GM23338 (cell line): ENCODE data around the gene AQP1. TPM values are rescaled to one million over a fixed set of nuclear protein-coding genes. Genes with fewer than 3 reads are reported as not detected.

Source experiments
- ATAC-seq: fragments of 200-7000 bp; cut with Tn5 transposase; 3 replicates; pipeline ENCODE4 v1.9.1; 2020
- DNase-seq: peaks from one replicate; pipeline ENCODE4 v3.0.0-alpha.2; 2015; ENCODE audit warnings: low spot score
- H2AFZ ChIP-seq: fragments of 200-600 bp; sonication (generic); 2 replicates; pipeline ENCODE4 v1.8.0; 2016; ENCODE audit warnings: antibody characterized with exemption, mild to moderate bottlenecking, moderate library complexity
- H3F3A ChIP-seq: fragments of 200-600 bp; sonication (generic); replicated peaks from 2 replicates; pipeline ENCODE4 v1.8.0; 2017; ENCODE audit warnings: antibody characterized with exemption, mixed run types, low read depth
- H3K27ac ChIP-seq: fragments of 200-600 bp; sonication (generic); 2 replicates; pipeline ENCODE4 v1.6.1; 2016; ENCODE audit warnings: low read depth
- H3K27me3 ChIP-seq: fragments of 200-600 bp; sonication (generic); 2 replicates; pipeline ENCODE4 v1.8.0; 2016; ENCODE audit warnings: mild to moderate bottlenecking, mixed run types, moderate library complexity; ENCODE audit not compliant: insufficient read depth
- H3K36me3 ChIP-seq: fragments of 200-600 bp; sonication (generic); 2 replicates; pipeline ENCODE4 v1.8.0; 2016; ENCODE audit warnings: mild to moderate bottlenecking; ENCODE audit not compliant: insufficient read depth
- H3K4me1 ChIP-seq: fragments of 200-600 bp; sonication (generic); 2 replicates; pipeline ENCODE4 v1.8.0; 2016; ENCODE audit warnings: mild to moderate bottlenecking, moderate library complexity; ENCODE audit not compliant: insufficient read depth
- H3K4me2 ChIP-seq: fragments of 200-600 bp; sonication (generic); 2 replicates; pipeline ENCODE4 v1.7.1; 2017; ENCODE audit warnings: mixed run types
- H3K4me3 ChIP-seq: fragments of 200-600 bp; sonication (generic); 2 replicates; pipeline ENCODE4 v1.6.1; 2016; ENCODE audit warnings: mixed run types
- H3K79me2 ChIP-seq: fragments of 200-600 bp; sonication (generic); replicated peaks from 2 replicates; pipeline ENCODE4 v1.8.0; 2017; ENCODE audit warnings: mild to moderate bottlenecking; ENCODE audit not compliant: insufficient read depth
- H3K9me2 ChIP-seq: fragments of 200-600 bp; sonication (generic); 2 replicates; pipeline ENCODE4 v1.8.0; 2017; ENCODE audit not compliant: insufficient read depth
- H4K20me1 ChIP-seq: fragments of 200-600 bp; sonication (generic); replicated peaks from 2 replicates; pipeline ENCODE4 v1.8.0; 2017; ENCODE audit warnings: mild to moderate bottlenecking; ENCODE audit not compliant: insufficient read depth
- H3K27ac Mint-ChIP-seq: 2 replicates; pipeline ENCODE4 v1.8.0; 2020; ENCODE audit warnings: inconsistent platforms, mild to moderate bottlenecking, moderate library complexity, mixed read lengths
- H3K27me3 Mint-ChIP-seq: 3 replicates; pipeline ENCODE4 v1.8.0; 2022; ENCODE audit warnings: low read depth, mild to moderate bottlenecking, moderate library complexity, mixed read lengths, inconsistent platforms; ENCODE audit not compliant: insufficient read depth, poor library complexity
- H3K36me3 Mint-ChIP-seq: 3 replicates; pipeline ENCODE4 v1.8.0; 2021; ENCODE audit warnings: low read depth, mild to moderate bottlenecking, inconsistent platforms, moderate library complexity, mixed read lengths
- H3K4me1 Mint-ChIP-seq: 3 replicates; pipeline ENCODE4 v1.8.0; 2020; ENCODE audit warnings: mild to moderate bottlenecking, inconsistent platforms, mixed read lengths
- H3K4me3 Mint-ChIP-seq: 3 replicates; pipeline ENCODE4 v1.8.0; 2021; ENCODE audit warnings: moderate library complexity, mild to moderate bottlenecking, inconsistent platforms, mixed read lengths
- H3K9me3 Mint-ChIP-seq: 3 replicates; pipeline ENCODE4 v1.8.0; 2020; ENCODE audit warnings: moderate library complexity, mild to moderate bottlenecking, inconsistent platforms, mixed read lengths
- CREB1 ChIP-seq: fragments of 250-450 bp; sonication (Bioruptor Pico); IDR thresholded peaks from 2 replicates; pipeline ENCODE4 v1.5.0; 2020; ENCODE audit warnings: low read depth, mild to moderate bottlenecking, moderate library complexity
- CTCF ChIP-seq, 2 experiments: fragments of 200-600 bp in 1 of 2; sonication (generic) in 1 of 2; conservative IDR thresholded peaks; 2 replicates each; pipeline versions ENCODE4 v1.5.1 to v1.6.1; 2016 to 2017; ENCODE audit warnings: antibody characterized with exemption in 2 of 2, low read depth in 2 of 2, mild to moderate bottlenecking in 2 of 2, moderate library complexity in 1 of 2
- EZH2 ChIP-seq: fragments of 200-600 bp; sonication (generic); IDR thresholded peaks from one replicate; pipeline ENCODE4 v1.8.0; 2017; ENCODE audit warnings: antibody characterized with exemption, mild to moderate bottlenecking, low read depth; ENCODE audit not compliant: unreplicated experiment
- EZH2phosphoT487 ChIP-seq: fragments of 200-600 bp; sonication (generic); IDR thresholded peaks from one replicate; pipeline ENCODE4 v1.8.1; 2018; ENCODE audit warnings: antibody characterized with exemption; ENCODE audit not compliant: unreplicated experiment
- JUNB ChIP-seq: IDR thresholded peaks from one replicate; pipeline ENCODE4 v1.6.1; 2016; ENCODE audit warnings: antibody characterized with exemption; ENCODE audit not compliant: unreplicated experiment
- NANOG ChIP-seq: IDR thresholded peaks from 2 replicates; pipeline ENCODE4 v1.6.1; 2016; ENCODE audit warnings: antibody characterized with exemption, borderline replicate concordance
- POLR2AphosphoS5 ChIP-seq: IDR thresholded peaks from 2 replicates; pipeline ENCODE4 v1.6.1; 2016; ENCODE audit warnings: antibody characterized with exemption, low read depth
- STAT1 ChIP-seq: IDR thresholded peaks from one replicate; pipeline ENCODE4 v1.6.1; 2016; ENCODE audit warnings: antibody characterized with exemption; ENCODE audit not compliant: unreplicated experiment
- ZNF114 ChIP-seq: fragments of 250-450 bp; sonication (Bioruptor Pico); IDR thresholded peaks from 2 replicates; pipeline ENCODE4 v1.5.0; 2020; ENCODE audit warnings: mild to moderate bottlenecking, moderate library complexity
- ZNF331 ChIP-seq: fragments of 250-450 bp; sonication (Bioruptor Pico); IDR thresholded peaks from 2 replicates; pipeline ENCODE4 v1.5.0; 2020; ENCODE audit warnings: low read depth, mild to moderate bottlenecking, moderate library complexity
- polyA plus RNA-seq: library from polyadenylated mRNA; unstranded; fragments of >200 nt; fragmentation: Nextera tagmentation; extraction: Ambion mirVana; gene quantifications from 2 replicates; pipeline ENCODE4 v1.2.1, GENCODE V29; 2016
- total RNA-seq: library from RNA; depleted of rRNA; stranded (reverse); fragments of >200 nt; shearing (Covaris generic); gene quantifications from 2 replicates; pipeline ENCODE4 v1.2.3, GENCODE V29; 2014
- TF ChIP-seq, protein P1 (sequence below): fragments of 250-450 bp; sonication (Bioruptor Pico); IDR thresholded peaks from 2 replicates; pipeline ENCODE4 v1.5.0; 2020; ENCODE audit warnings: mild to moderate bottlenecking, moderate library complexity
- TF ChIP-seq, protein P2 (sequence below): IDR thresholded peaks from one replicate; pipeline ENCODE4 v1.6.1; 2018; ENCODE audit warnings: antibody characterized with exemption; ENCODE audit not compliant: unreplicated experiment
- TF ChIP-seq, protein P3 (sequence below): IDR thresholded peaks from 2 replicates; pipeline ENCODE4 v1.6.1; 2016; ENCODE audit warnings: antibody characterized with exemption

Gene AQP1
- total and polyA plus RNA-seq, 2 experiments from 2014 or later = 0.28 TPM; not detected in 1

DNA sequence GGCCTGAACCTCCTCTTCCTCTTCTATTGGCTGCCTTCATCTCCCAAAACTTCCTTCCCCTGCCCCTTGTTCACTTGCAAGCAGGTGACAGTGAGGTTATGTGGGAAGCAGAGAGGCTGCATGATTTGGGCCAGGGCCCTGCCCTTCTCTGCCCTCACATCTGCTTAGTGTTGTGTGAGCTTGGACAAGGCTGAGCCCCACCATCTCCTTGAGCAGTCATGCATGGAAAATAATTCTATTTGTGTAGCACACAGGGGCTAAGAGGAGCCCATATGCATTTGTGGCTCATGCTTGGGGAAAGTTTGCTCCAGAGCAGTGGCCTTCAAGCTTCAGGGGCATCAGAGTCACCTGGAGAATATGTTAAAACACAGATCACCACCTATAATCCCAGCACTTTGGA, 26.8 kb upstream of the AQP1 start:
- Mint-ChIP-seq H3K9me3 (no peaks in the 10 kb centered on the region), H3K27me3 (peaks cover 5% of the 10 kb centered on the region), H3K36me3 (no peaks in the 10 kb centered on the region; the same call in 2 of the 3 replicates), H3K27ac (no peak overlapping the region), H3K4me1 (peaks cover 36% of the 10 kb centered on the region), H3K4me3 (no peak overlapping the region)
- Histone ChIP-seq H3K79me2 (no peaks in the 10 kb centered on the region), H3K27me3 (no peaks in the 10 kb centered on the region), H3F3A (no peaks in the 10 kb centered on the region), H3K4me1 (peaks cover 15% of the 10 kb centered on the region), H3K9me2 (no peaks in the 10 kb centered on the region), H3K4me3 (no peak overlapping the region), H2AFZ (no peak overlapping the region), H3K36me3 (no peaks in the 10 kb centered on the region), H3K4me2 (no peak overlapping the region), H4K20me1 (no peaks in the 10 kb centered on the region), H3K27ac (no peak overlapping the region)
- no peak for ATAC-seq
- TF ChIP-seq EZH2phosphoT487 (no peak), ZNF331 (CRISPR knock-in tag) (no peak), POLR2AphosphoS5 (no peak), JUNB (no peak), CTCF (conservative IDR thresholded peaks at IDR 0.05; ENCODE audit: low read depth in 2 of 2) (no peak), EZH2 (no peak), CREB1 (no peak), NANOG (no peak), ZNF114 (CRISPR knock-in tag) (no peak), STAT1 (no peak)
- TF ChIP-seq, protein P1, sequence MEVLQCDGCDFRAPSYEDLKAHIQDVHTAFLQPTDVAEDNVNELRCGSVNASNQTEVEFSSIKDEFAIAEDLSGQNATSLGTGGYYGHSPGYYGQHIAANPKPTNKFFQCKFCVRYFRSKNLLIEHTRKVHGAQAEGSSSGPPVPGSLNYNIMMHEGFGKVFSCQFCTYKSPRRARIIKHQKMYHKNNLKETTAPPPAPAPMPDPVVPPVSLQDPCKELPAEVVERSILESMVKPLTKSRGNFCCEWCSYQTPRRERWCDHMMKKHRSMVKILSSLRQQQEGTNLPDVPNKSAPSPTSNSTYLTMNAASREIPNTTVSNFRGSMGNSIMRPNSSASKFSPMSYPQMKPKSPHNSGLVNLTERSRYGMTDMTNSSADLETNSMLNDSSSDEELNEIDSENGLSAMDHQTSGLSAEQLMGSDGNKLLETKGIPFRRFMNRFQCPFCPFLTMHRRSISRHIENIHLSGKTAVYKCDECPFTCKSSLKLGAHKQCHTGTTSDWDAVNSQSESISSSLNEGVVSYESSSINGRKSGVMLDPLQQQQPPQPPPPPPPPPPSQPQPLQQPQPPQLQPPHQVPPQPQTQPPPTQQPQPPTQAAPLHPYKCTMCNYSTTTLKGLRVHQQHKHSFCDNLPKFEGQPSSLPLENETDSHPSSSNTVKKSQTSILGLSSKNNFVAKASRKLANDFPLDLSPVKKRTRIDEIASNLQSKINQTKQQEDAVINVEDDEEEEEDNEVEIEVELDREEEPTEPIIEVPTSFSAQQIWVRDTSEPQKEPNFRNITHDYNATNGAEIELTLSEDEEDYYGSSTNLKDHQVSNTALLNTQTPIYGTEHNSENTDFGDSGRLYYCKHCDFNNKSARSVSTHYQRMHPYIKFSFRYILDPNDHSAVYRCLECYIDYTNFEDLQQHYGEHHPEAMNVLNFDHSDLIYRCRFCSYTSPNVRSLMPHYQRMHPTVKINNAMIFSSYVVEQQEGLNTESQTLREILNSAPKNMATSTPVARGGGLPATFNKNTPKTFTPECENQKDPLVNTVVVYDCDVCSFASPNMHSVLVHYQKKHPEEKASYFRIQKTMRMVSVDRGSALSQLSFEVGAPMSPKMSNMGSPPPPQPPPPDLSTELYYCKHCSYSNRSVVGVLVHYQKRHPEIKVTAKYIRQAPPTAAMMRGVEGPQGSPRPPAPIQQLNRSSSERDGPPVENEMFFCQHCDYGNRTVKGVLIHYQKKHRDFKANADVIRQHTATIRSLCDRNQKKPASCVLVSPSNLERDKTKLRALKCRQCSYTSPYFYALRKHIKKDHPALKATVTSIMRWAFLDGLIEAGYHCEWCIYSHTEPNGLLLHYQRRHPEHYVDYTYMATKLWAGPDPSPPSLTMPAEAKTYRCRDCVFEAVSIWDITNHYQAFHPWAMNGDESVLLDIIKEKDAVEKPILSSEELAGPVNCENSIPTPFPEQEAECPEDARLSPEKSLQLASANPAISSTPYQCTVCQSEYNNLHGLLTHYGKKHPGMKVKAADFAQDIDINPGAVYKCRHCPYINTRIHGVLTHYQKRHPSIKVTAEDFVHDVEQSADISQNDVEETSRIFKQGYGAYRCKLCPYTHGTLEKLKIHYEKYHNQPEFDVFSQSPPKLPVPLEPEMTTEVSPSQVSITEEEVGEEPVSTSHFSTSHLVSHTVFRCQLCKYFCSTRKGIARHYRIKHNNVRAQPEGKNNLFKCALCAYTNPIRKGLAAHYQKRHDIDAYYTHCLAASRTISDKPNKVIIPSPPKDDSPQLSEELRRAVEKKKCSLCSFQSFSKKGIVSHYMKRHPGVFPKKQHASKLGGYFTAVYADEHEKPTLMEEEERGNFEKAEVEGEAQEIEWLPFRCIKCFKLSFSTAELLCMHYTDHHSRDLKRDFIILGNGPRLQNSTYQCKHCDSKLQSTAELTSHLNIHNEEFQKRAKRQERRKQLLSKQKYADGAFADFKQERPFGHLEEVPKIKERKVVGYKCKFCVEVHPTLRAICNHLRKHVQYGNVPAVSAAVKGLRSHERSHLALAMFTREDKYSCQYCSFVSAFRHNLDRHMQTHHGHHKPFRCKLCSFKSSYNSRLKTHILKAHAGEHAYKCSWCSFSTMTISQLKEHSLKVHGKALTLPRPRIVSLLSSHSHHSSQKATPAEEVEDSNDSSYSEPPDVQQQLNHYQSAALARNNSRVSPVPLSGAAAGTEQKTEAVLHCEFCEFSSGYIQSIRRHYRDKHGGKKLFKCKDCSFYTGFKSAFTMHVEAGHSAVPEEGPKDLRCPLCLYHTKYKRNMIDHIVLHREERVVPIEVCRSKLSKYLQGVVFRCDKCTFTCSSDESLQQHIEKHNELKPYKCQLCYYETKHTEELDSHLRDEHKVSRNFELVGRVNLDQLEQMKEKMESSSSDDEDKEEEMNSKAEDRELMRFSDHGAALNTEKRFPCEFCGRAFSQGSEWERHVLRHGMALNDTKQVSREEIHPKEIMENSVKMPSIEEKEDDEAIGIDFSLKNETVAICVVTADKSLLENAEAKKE (CRISPR knock-in tag) = no peak
- TF ChIP-seq, protein P2, sequence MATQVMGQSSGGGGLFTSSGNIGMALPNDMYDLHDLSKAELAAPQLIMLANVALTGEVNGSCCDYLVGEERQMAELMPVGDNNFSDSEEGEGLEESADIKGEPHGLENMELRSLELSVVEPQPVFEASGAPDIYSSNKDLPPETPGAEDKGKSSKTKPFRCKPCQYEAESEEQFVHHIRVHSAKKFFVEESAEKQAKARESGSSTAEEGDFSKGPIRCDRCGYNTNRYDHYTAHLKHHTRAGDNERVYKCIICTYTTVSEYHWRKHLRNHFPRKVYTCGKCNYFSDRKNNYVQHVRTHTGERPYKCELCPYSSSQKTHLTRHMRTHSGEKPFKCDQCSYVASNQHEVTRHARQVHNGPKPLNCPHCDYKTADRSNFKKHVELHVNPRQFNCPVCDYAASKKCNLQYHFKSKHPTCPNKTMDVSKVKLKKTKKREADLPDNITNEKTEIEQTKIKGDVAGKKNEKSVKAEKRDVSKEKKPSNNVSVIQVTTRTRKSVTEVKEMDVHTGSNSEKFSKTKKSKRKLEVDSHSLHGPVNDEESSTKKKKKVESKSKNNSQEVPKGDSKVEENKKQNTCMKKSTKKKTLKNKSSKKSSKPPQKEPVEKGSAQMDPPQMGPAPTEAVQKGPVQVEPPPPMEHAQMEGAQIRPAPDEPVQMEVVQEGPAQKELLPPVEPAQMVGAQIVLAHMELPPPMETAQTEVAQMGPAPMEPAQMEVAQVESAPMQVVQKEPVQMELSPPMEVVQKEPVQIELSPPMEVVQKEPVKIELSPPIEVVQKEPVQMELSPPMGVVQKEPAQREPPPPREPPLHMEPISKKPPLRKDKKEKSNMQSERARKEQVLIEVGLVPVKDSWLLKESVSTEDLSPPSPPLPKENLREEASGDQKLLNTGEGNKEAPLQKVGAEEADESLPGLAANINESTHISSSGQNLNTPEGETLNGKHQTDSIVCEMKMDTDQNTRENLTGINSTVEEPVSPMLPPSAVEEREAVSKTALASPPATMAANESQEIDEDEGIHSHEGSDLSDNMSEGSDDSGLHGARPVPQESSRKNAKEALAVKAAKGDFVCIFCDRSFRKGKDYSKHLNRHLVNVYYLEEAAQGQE = no peak
- TF ChIP-seq, protein P3, sequence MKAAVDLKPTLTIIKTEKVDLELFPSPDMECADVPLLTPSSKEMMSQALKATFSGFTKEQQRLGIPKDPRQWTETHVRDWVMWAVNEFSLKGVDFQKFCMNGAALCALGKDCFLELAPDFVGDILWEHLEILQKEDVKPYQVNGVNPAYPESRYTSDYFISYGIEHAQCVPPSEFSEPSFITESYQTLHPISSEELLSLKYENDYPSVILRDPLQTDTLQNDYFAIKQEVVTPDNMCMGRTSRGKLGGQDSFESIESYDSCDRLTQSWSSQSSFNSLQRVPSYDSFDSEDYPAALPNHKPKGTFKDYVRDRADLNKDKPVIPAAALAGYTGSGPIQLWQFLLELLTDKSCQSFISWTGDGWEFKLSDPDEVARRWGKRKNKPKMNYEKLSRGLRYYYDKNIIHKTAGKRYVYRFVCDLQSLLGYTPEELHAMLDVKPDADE = no peak
- DNase-seq = no peak
